K562 (cell line): ENCODE data around the gene SPATA33. TPM values are rescaled to one million over a fixed set of nuclear protein-coding genes. Genes with fewer than 3 reads are reported as not detected.
A peak's percentile ranks its signal among the peaks of the same experiment; 100 is the strongest.

Experiments used
- ATAC-seq: fragments of 200-7000 bp; cut with Tn5 transposase; 3 replicates; pipeline ENCODE4 v1.9.1; 2020; ENCODE audit warnings: moderate library complexity
- BruUV-seq: library from RNA; stranded (reverse); fragments of 400-500 nt; replicated peaks from 2 replicates; lab custom pipeline; 2021; lab: Mats Ljungman, UMichigan
- CTCF ChIA-PET: fragments of 300-600 bp; formaldehyde crosslinking; extraction: SDS; loops from one replicate; lab custom pipeline; 2021; ENCODE audit warnings: low intra/inter-chr PET ratio; lab: Yijun Ruan, JAX
- POLR2A ChIA-PET: fragments of 300-600, 350-650 bp; sonication (Branson Sonifier 250); formaldehyde crosslinking; extraction: SDS; loops from one replicate; lab custom pipeline; 2021; ENCODE audit warnings: antibody characterized with exemption, inconsistent platforms; lab: Yijun Ruan, JAX
- DNase-seq, 4 experiments: peaks; one replicate each; pipeline versions ENCODE4 v3.0.0 to v3.0.0-alpha.2; 2011 to 2018; ENCODE audit warnings: low spot score in 3 of 4, mixed read lengths in 3 of 4; ENCODE audit errors: extremely low read depth in 1 of 4
- FAIRE-seq: peaks from 2 replicates; lab custom pipeline; 2011; peaks lifted over from hg19 to GRCh38; lab: Jason Lieb, UNC
- H2AFZ ChIP-seq: 2 replicates; pipeline ENCODE4 v1.6.0; 2011; ENCODE audit warnings: low read depth, low read length, control low read depth, inconsistent platforms
- H3K27ac ChIP-seq: fragments of 200-600 bp; 3 replicates; pipeline ENCODE4 v1.8.0; 2011; ENCODE audit warnings: low read depth, mild to moderate bottlenecking, control low read depth, inconsistent platforms, low read length, moderate library complexity, mixed read lengths; ENCODE audit errors: extremely low read depth
- H3K27me3 ChIP-seq, 2 experiments: fragments of 300-600 bp in 1 of 2; 2 replicates in 1 of 2; 3 replicates in 1 of 2; pipeline versions ENCODE4 v1.6.0 to v1.8.0; 2011; ENCODE audit warnings: inconsistent platforms in 2 of 2, low read length in 2 of 2, mild to moderate bottlenecking in 1 of 2, mixed read lengths in 1 of 2, moderate library complexity in 1 of 2; ENCODE audit not compliant: control insufficient read depth in 2 of 2, insufficient read depth in 2 of 2
- H3K36me3 ChIP-seq: fragments of 300-600 bp; 3 replicates; pipeline ENCODE4 v1.8.0; 2011; ENCODE audit warnings: mild to moderate bottlenecking, low read length, inconsistent platforms; ENCODE audit not compliant: control insufficient read depth, insufficient read depth
- H3K4me1 ChIP-seq, 2 experiments: fragments of 200-600 bp in 1 of 2; replicated peaks in 1 of 2; 2 replicates in 1 of 2; 3 replicates in 1 of 2; pipeline versions ENCODE4 v1.5.1 to v1.8.0; 2011; ENCODE audit warnings: inconsistent platforms in 2 of 2, low read length in 2 of 2, mild to moderate bottlenecking in 1 of 2, mixed read lengths in 1 of 2, moderate library complexity in 1 of 2; ENCODE audit not compliant: control insufficient read depth in 2 of 2, insufficient read depth in 2 of 2
- H3K4me2 ChIP-seq: 2 replicates; pipeline ENCODE4 v1.6.1; 2011; ENCODE audit warnings: low read length, control low read depth, inconsistent platforms, mixed read lengths; ENCODE audit not compliant: insufficient read depth
- H3K4me3 ChIP-seq: fragments of 200-600 bp; sonication (generic), shearing (Covaris generic); 2 replicates; pipeline ENCODE4 v1.5.1; 2016; ENCODE audit warnings: control low read depth, inconsistent platforms
- H3K79me2 ChIP-seq: fragments of 200-600 bp; 3 replicates; pipeline ENCODE4 v1.8.0; 2011; ENCODE audit warnings: low read length, inconsistent platforms; ENCODE audit not compliant: control insufficient read depth, insufficient read depth
- H3K9ac ChIP-seq, 2 experiments: 2 replicates each; pipeline versions ENCODE4 v1.6.0 to v1.6.1; 2011; ENCODE audit warnings: low read depth in 2 of 2, low read length in 2 of 2, control low read depth in 1 of 2, inconsistent platforms in 1 of 2, mild to moderate bottlenecking in 1 of 2, mixed read lengths in 1 of 2; ENCODE audit not compliant: insufficient read depth in 1 of 2
- H3K9me1 ChIP-seq: one replicate; pipeline ENCODE4 v1.6.0; 2011; ENCODE audit warnings: inconsistent platforms, mild to moderate bottlenecking, low read length, moderate library complexity; ENCODE audit not compliant: control insufficient read depth, insufficient read depth
- H3K9me3 ChIP-seq: replicated peaks from 2 replicates; pipeline ENCODE4 v1.5.1; 2011; ENCODE audit warnings: low read depth, low read length, inconsistent platforms; ENCODE audit not compliant: control insufficient read depth, insufficient read depth
- H4K20me1 ChIP-seq: replicated peaks from 2 replicates; pipeline ENCODE4 v1.6.1; 2011; ENCODE audit warnings: low read length, inconsistent platforms, mixed read lengths; ENCODE audit not compliant: control insufficient read depth, insufficient read depth
- CEBPB ChIP-seq: fragments of 450-650 bp; IDR thresholded peaks from 2 replicates; pipeline ENCODE4 v1.6.1; 2016; ENCODE audit warnings: missing genetic modification characterization, missing compliant biosample characterization
- GABPB2 ChIP-seq: fragments of 250-450 bp; sonication (Bioruptor Pico); conservative IDR thresholded peaks from 2 replicates; pipeline ENCODE4 v1.5.1; 2021; ENCODE audit warnings: mild to moderate bottlenecking
- GTF2A2 ChIP-seq: IDR thresholded peaks from 2 replicates; pipeline ENCODE4 v1.6.1; 2016; ENCODE audit warnings: mild to moderate bottlenecking, missing genetic modification characterization, missing compliant biosample characterization
- OTX1 ChIP-seq: fragments of 450-650 bp; formaldehyde crosslinking; IDR thresholded peaks from 2 replicates; pipeline ENCODE4 v1.4.0; 2022; ENCODE audit warnings: mild to moderate bottlenecking
- XRCC5 ChIP-seq: fragments of 200-400 bp; formaldehyde crosslinking; IDR thresholded peaks from 2 replicates; pipeline ENCODE4 v1.6.1; 2017; ENCODE audit warnings: low read depth, mild to moderate bottlenecking, low read length
- ZC3H4 ChIP-seq: sonication (generic); formaldehyde crosslinking; IDR thresholded peaks from 2 replicates; pipeline ENCODE4 v1.9.0; 2021; ENCODE audit warnings: missing genetic modification reagents, borderline replicate concordance
- ZNF263 ChIP-seq: sonication (generic); formaldehyde crosslinking; IDR thresholded peaks from 2 replicates; pipeline ENCODE4 v1.8.0; 2022; ENCODE audit warnings: mild to moderate bottlenecking, missing genetic modification reagents, borderline replicate concordance
- WGBS: fragments of 100-300 bp; shearing (Covaris generic); methylation state at CpG from one replicate; pipeline ENCODE4 v1.1.6; 2016; ENCODE audit warnings: low coverage, mixed read lengths; ENCODE audit not compliant: insufficient coverage; ENCODE audit errors: missing lambda C conversion rate; 5-methylcytosine and 5-hydroxymethylcytosine counted together
- in situ Hi-C: fragments of 300-500 bp; cut with MboI; formaldehyde crosslinking; loops from 4 replicates; pipeline ENCODE4 v1.15.0; 2018; ENCODE audit warnings: inconsistent platforms, mixed read lengths
- intact Hi-C: fragments of 100-400 bp; cut with micrococcal nuclease; formaldehyde crosslinking; loops from 2 replicates; pipeline ENCODE4 v1.14.2; 2022
- polyA plus RNA-seq, 8 experiments: library from polyadenylated mRNA; depleted of rRNA in 4 of 8; stranded (reverse) in 5 of 8; unstranded in 3 of 8; fragments of >200 nt; fragmentation: Nextera tagmentation in 2 of 8; fragmentation: Illumina TruSeq in 1 of 8; extraction: Ambion mirVana in 2 of 8; extraction: Trizol in 1 of 8; gene quantifications; 2 replicates each; pipeline versions ENCODE4 v1.2.1 to v1.2.3, GENCODE V29; 2011 to 2014; ENCODE audit warnings: inconsistent platforms in 1 of 8, missing spikeins in 1 of 8
- total RNA-seq, 7 experiments: library from RNA; depleted of rRNA in 6 of 7; stranded (reverse); fragments of >200 nt in 6 of 7; fragmentation: Illumina TruSeq in 2 of 7; extraction: Trizol in 2 of 7; gene quantifications; 2 replicates each; pipeline versions ENCODE4 v1.2.1 to v1.2.3, GENCODE V29; 2011 to 2021; ENCODE audit warnings: low replicate concordance in 1 of 7
- TF ChIP-seq, protein P1 (sequence below): sonication (generic); IDR thresholded peaks from 2 replicates; pipeline ENCODE4 v1.6.1; 2016
- TF ChIP-seq, protein P2 (sequence below): fragments of 450-650 bp; IDR thresholded peaks from 2 replicates; pipeline ENCODE4 v1.6.1; 2016; ENCODE audit warnings: antibody characterized with exemption

The SPATA33 gene
- total and polyA plus RNA-seq, 9 of the 15 experiments (the other 6 are each of a cell fraction or from before 2014, with no cell fraction given): 4.0 to 20.0 (median 11.8) TPM

DNA sequence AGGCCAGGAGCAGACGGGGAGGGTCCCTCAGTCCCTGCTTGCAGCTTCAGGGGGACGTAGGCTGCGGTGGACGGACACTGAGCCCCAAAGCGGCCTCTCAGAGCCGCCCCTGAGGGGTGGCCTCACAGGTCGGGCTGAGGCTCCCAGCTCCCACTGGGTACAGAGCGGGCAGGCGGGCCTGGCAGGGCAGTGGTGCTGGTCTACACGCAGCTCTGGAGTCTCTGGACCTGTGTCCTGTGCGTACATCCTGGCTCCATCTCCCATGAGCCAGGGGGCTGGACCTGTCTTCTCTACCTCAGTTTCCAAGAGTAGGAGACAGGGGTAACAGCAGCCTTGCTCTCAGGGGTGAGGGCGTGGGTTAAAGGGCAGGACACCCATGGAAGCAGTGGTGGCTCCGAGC is 42.5 kb upstream of the SPATA33 start:
- Histone ChIP-seq H3K36me3 (no peaks in the 10 kb centered on the region), H3K79me2 (no peaks in the 10 kb centered on the region), H3K27me3 (peaks cover 0 to 3% of the 10 kb centered on the region in 2 experiments; a peak in 2 of 5 replicates), H2AFZ (peak overlapping the region; percentile 44; the same call in 1 of the 2 replicates), H3K4me1 (peaks cover 0 to 44% of the 10 kb centered on the region in 2 experiments; a peak in 3 of 5 replicates), H3K9ac (peak overlapping the region in 1 of 2 experiments; percentile 68; a peak in 1 of 4 replicates), H3K4me3 (no peak overlapping the region), H3K9me1 (no peaks in the 10 kb centered on the region), H3K9me3 (no peaks in the 10 kb centered on the region), H3K27ac (no peak overlapping the region), H4K20me1 (no peaks in the 10 kb centered on the region), H3K4me2 (no peak overlapping the region)
- DNase-seq (no peak), ATAC-seq (peak; percentile 27), FAIRE-seq (no peak)
- no TSS peak for BruUV-seq
- intact Hi-C loops: no loop called here
- in situ Hi-C loops: no loop called here
- no peak for TF ChIP-seq CEBPB (tag)
- 0 out of 2 replicates have a peak, but pooled peaks have one; percentile 13 for TF ChIP-seq ZNF263 (CRISPR knock-in tag)
- ChIA-PET CTCF (no interaction called here), POLR2A (interaction anchor here (0.5 kb wide), 1 partner anchor 9 kb away, joined by 3 read pairs; no protein-coding TSS in a partner anchor)
- 47% methylated on average over 9 of the region's 13 CpGs for WGBS

DNA sequence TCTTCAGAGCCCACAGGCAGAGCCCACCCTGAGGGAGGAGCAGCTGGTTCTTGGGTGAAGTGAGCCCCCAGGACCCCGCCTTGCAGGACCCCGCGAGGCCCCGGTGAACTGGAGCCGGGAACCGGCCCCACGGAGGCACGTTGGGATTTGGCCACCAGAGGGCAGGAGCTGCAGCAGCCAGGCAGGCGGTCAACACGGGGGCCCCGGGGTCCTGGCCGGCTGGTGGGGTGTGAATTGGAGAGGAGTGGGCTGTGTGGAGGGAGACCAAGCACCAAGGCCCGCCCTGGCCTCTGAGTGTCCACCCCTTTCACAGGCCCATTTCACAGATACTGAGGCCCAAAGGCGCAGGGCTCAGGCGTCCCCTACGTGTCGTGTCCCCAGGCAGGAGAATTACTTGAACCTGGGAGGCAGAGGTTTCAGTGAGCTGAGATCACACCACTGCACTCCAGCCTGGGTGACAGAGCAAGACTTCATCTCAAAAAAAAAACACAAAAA is 42.0 kb upstream of the SPATA33 start:
- no peak overlapping the region for H3K4me2 ChIP-seq
- ATAC-seq: peak; percentile 87
- H3K9me3 ChIP-seq: no peaks in the 10 kb centered on the region
- CTCF ChIA-PET: no interaction called here
- no peaks in the 10 kb centered on the region for H3K9me1 ChIP-seq
- intact Hi-C loops (no loop called here), in situ Hi-C loops (no loop called here)
- H3K4me1 ChIP-seq: peaks cover 0 to 49% of the 10 kb centered on the region in 2 experiments; a peak in 3 of 5 replicates
- H4K20me1 ChIP-seq: no peaks in the 10 kb centered on the region
- peak overlapping the region in 1 of 2 experiments; percentile 68; a peak in 1 of 4 replicates for H3K9ac ChIP-seq
- H3K27me3 ChIP-seq: peaks cover 0 to 7% of the 10 kb centered on the region in 2 experiments; a peak in 2 of 5 replicates
- no peak overlapping the region for H3K27ac ChIP-seq
- FAIRE-seq: no peak
- H3K4me3 ChIP-seq: no peak overlapping the region
- POLR2A ChIA-PET: interaction anchor here (0.5 kb wide), 1 partner anchor 9 kb away, joined by 3 read pairs; no protein-coding TSS in a partner anchor
- BruUV-seq: no TSS peak
- H3K36me3 ChIP-seq: no peaks in the 10 kb centered on the region
- WGBS: 6% methylated on average over 8 of the region's 17 CpGs
- no peaks in the 10 kb centered on the region for H3K79me2 ChIP-seq
- peak; percentile 50 to 65 (median 59) for DNase-seq
- H2AFZ ChIP-seq: peak overlapping the region; percentile 44; the same call in 1 of the 2 replicates
- TF ChIP-seq GABPB2 (no peak), XRCC5 (no peak), OTX1 (no peak), ZC3H4 (no peak), GTF2A2 (tag) (no peak)
- TF ChIP-seq, protein P1, sequence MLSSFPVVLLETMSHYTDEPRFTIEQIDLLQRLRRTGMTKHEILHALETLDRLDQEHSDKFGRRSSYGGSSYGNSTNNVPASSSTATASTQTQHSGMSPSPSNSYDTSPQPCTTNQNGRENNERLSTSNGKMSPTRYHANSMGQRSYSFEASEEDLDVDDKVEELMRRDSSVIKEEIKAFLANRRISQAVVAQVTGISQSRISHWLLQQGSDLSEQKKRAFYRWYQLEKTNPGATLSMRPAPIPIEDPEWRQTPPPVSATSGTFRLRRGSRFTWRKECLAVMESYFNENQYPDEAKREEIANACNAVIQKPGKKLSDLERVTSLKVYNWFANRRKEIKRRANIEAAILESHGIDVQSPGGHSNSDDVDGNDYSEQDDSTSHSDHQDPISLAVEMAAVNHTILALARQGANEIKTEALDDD: no peak
- TF ChIP-seq, protein P2, sequence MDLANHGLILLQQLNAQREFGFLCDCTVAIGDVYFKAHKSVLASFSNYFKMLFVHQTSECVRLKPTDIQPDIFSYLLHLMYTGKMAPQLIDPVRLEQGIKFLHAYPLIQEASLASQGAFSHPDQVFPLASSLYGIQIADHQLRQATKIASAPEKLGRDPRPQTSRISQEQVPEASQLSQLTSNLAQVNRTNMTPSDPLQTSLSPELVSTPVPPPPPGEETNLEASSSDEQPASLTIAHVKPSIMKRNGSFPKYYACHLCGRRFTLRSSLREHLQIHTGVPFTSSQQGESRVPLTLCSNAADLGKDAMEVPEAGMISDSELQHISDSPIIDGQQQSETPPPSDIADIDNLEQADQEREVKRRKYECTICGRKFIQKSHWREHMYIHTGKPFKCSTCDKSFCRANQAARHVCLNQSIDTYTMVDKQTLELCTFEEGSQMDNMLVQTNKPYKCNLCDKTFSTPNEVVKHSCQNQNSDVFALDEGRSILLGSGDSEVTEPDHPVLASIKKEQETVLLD: 0 out of 2 replicates have a peak, but pooled peaks have one; percentile 22
